ENCODE measurements around the gene NGF.

NGF gene

DNA sequence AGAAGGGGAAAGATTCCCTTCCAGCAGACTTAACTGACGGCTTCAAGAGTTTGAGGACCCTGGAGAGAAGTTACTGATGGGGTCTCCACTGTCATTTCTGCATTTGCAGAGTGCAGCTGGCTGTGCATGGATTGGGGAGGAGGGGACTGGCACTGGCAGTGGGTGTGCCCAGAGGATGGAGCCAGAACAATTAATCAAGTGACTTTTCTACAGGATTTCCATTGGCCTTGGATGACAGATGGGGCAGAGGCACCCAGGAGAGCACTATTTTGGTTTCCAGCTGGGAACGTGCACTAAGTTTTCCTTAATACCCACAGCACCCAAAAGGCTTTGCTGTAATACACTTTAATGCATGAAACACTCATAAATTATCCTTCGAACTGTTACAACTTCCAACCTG is 1.3 kb downstream of the NGF start:
- DNase-seq (ENCODE audit: low read depth, low spot score), result no peak

GRCh38 chr1:115332813-115333608 is 5.0 kb downstream of the NGF start:
- DNase-seq (ENCODE audit: low read depth, low spot score), result no peak

DNA sequence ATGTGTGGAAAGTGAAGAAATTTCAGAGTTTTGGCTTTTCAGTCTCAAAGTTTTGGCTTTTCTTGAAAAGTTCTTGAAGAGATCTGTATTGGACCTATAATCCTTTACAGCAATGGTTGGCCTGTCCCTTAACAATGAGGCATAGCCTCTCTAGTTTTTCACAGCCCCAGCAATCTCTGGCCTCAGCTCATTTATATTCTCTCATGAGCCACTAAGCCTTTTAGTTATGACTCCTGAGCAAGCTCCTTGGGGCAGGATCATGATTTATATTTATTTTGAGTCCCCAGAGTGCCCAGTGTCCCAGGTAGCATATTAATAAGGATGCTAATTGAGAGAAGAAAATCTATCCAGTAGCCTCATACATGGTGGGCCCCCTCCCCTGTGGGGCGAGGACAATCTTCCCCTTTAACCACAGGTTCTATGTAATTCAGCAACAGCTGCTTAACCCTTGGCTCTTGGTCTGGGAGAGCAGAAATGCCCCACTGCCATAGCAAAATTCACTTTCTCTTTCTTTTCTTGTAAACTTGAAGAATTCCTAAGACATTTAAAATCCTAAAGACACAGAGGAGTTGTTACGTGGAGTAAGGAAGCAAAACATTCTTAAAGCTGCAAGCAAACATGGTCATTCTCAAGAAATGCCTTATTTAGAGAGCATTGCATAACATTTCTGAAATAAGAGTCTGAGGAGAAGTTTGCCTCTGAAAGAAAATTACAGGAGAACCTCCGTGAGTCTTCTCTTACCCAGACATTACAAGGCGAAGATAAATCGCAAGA is 6.3 kb downstream of the NGF start:
- DNase-seq (ENCODE audit: low read depth, low spot score), result no peak

DNA sequence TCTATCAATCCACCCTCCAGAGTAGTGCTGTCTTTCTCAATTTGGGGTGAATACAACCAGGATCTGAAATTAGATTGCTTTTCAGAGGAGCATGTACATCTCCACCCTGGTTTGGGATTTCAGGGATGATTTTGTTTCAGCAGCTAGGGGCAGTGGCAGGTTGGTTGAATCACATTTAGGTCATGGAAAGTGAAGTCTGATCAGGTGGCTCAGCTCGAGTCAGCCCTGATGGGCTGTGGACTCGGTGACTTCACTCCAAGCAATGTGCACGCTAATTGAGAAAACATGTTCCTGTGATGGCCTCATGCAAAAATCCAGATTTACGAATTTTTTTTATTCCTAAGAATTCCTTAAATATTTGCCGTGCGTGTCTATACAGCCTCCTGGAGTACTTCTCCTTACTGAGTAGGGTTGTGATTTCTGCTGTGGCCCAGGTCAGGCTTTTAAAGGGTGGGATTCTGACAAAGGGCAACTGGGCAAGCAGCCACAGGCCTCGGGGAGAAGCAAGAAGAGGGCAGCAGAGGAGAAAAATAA is 7.5 kb downstream of the NGF start:
- DNase-seq (ENCODE audit: low read depth, low spot score), result no peak

- no peak for DNase-seq (ENCODE audit: low read depth, low spot score)
Observed at GRCh38 chr1:115329965-115330364, 8.1 kb downstream of the NGF start.

DNA sequence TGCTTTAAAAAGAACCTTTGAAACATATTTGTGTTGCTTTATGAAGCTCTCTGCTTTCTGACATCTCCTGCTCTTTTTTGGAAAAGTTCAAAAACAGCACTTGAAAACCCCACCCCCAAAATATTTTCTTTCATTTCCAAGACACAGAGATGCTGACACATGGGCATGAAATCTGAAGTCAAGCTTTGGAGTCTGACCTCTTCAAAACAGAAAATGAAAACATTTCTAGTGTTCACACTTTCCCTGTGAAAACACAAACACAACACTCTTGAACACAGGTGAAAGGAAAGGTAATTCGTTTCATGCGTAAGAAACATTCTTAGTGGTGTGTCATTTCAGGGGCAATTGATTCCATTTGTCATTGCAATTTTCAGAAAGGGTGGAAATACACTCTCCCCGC is 10.8 kb downstream of the NGF start:
- no peak for DNase-seq (ENCODE audit: low read depth, low spot score)

DNA sequence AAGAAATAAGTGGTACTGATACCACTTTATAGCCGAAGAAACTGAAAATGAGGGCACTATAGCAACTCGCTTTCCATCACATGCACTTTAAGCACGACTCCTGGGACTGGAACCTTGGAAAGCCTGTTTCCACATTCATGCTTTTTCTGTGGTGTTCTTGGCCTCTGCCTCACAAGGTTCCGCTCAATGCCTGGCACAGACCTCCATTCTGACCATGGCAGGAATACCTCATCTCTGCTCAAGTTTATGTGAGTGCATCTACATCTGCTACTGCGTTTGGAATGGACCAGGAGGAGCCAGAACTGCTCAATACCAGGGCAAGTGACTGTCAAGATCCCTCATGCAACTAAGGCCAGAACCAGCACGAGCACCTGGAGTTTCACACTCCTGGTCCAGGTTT is 11.6 kb downstream of the NGF start:
- no peak for DNase-seq (ENCODE audit: low read depth, low spot score)

DNA sequence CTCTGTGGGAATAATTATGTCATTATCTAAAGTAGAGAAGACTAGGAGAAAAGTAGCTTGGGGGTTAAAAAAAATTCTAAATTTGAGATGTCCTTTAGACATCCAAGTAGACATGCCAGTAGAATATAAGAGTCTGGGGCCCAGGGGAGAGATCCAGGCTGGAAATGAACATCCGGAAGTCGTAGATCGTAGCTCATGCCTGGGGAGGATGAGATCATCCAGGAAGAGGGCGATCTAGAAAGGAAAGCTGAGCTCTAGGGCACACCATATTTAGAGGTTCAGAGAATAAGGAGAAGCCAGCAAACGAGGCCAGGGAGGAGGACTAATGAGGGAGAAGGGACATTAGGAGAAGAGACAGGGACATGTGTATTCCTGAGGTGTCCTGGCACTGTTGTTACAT is 12.2 kb downstream of the NGF start:
- DNase-seq (ENCODE audit: low read depth, low spot score), result no peak

DNA sequence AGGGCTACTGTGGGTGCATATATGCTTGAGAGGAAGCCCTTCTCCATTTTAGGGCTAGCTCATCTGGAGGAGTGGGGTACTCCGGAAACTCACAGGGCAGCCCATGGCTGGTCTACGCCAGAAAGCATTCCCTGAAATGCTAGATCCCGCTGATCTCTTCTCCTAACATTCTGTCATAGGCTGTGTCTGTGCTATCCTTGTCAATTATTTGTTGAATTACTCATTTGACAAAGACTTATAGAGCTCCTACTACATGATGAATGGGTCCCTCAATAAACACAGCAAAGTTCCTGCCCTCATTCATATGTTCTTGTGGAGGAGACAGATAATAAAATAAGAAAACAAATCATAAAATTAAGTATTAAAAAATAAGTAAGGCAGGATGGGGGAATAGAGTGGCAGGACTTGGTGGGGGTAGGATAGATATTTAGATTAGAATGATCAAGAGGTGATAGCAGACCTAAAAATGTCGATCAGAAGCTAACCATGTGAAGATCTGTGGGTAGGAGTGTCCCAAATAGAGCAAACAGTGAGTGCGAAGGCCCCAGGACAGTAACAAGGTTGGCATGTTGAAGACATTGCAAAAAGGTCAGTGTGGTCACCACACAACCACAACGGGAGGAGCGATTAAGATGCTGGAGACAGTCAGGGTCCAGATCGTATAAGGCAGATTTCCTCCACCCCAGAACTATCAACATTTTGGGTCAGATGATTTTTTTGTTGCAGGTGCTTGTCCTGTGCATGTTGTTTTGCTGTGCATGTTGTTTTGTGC is 13.2 kb downstream of the NGF start:
- no peak for DNase-seq (ENCODE audit: low read depth, low spot score)

GRCh38 chr1:115323366-115324004 is 14.6 kb downstream of the NGF start:
- DNase-seq (ENCODE audit: low read depth, low spot score), result no peak

GRCh38 chr1:115322631-115323030 is 15.4 kb downstream of the NGF start:
- DNase-seq (ENCODE audit: low read depth, low spot score), result no peak

GRCh38 chr1:115320377-115320776 is 17.7 kb downstream of the NGF start:
- DNase-seq (ENCODE audit: low read depth, low spot score), result no peak

DNA sequence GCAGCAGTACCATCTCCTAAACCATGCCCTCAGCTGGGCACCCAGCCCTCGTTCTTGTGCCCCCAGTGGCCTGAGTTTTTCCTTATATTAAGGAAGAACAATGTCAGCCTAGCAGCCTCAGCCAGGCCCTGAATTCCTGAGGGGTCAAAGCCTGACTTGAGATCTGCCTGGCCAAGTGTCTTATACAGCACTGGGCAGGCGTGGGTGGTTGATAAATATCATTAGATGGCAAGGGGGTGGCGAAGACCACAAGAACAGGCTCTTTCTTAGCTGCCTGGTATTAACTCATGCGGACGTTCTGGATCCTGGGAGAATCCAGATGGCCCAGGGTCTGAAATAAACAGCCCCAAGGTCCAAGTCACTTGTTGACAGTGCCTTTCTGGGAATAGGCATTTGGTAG is 18.3 kb downstream of the NGF start:
- DNase-seq (ENCODE audit: low read depth, low spot score), result no peak

GRCh38 chr1:115317101-115318012 is 20.7 kb downstream of the NGF start:
- DNase-seq (ENCODE audit: low read depth, low spot score), result no peak

DNA sequence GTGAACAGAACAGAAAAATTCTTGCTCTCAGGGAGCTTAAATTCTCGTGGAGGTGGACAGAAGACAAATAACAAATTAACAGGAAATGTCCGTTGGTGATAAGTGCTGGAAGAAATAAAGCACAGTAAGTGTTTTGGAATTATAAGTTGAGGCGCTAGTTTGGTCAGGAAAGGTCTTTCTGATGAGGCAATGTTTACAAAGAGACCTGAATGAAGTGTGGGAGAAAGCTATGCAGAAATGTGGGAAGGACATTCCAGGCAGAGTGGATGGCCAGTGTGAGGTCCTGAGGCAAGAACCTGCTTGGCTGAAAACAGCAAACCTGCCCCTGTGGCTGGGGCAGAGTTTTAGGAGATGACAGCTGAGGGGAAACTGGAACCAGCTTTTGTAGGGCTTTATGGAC is 23.3 kb downstream of the NGF start:
- no peak for DNase-seq (ENCODE audit: low read depth, low spot score)

DNA sequence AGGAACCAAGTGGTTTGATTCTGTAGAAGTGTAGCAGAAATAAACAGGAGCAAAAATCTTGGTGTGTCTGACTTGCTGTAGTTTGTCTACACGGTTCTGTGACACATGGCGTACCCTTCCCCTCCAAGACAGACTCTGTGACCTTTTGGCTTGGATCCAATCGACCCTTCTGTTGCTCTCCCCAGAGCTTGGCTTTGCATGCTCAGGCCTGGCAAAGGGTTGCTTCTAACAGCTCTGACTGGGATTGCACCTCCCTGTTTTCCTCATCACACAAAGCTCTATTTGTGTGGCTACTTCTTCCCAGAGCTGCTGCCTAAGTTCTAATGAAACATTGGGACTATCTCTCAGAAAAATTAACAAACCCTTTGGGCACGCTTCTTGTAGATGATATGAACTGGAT is 24.0 kb downstream of the NGF start:
- DNase-seq (ENCODE audit: low read depth, low spot score), result no peak

- no peak for DNase-seq (ENCODE audit: low read depth, low spot score)
Observed at GRCh38 chr1:115313182-115313581, 24.9 kb downstream of the NGF start.

DNA sequence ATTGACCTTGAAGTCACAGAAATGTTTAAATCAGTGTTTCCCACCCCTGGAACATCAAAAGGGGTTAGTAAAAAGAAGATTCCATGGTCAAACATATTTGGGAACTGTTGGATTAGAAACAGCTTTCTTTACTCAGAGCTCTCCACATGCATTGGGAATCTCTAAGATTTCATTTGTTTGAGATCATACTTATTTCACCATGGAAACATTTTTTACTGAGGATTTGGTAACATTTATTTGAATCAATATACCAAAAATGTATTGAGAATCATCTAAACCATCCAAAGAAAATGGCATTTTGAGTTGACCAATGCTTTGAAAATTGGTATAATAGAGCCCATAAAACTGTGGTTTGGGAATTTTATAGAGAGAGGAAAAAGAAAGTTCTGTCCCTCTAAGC is 25.3 kb downstream of the NGF start:
- DNase-seq (ENCODE audit: low read depth, low spot score), result no peak

GRCh38 chr1:115311474-115311989 is 26.5 kb downstream of the NGF start:
- DNase-seq (ENCODE audit: low read depth, low spot score), result no peak
